HEK293 (cell line): ENCODE data around the gene C1RL.

Experiments used
- CTCF ChIA-PET: fragments of 350-600 bp; formaldehyde crosslinking; extraction: SDS; loops from one replicate; lab custom pipeline; 2021; ENCODE audit warnings: antibody characterized with exemption; lab: Yijun Ruan, JAX
- POLR2A ChIA-PET: fragments of 300-600 bp; formaldehyde crosslinking; extraction: SDS; loops from one replicate; lab custom pipeline; 2020; ENCODE audit warnings: antibody characterized with exemption, inconsistent platforms; lab: Yijun Ruan, JAX
- H3K27ac ChIP-seq: fragments of 200-500 bp; sonication (Bioruptor generic); 2 replicates; pipeline ENCODE4 v1.5.1; 2014; ENCODE audit warnings: low read depth, low read length, control low read depth, inconsistent platforms; ENCODE audit errors: extremely low read depth
- H3K36me3 ChIP-seq, 2 experiments: fragments of 200-500 bp in 1 of 2; sonication (Bioruptor generic) in 1 of 2; 1 replicate in 1 of 2; 2 replicates in 1 of 2; pipeline ENCODE4 v1.5.1; 2014 to 2017; ENCODE audit warnings: inconsistent platforms in 2 of 2, low read length in 2 of 2; ENCODE audit not compliant: control insufficient read depth in 2 of 2, insufficient read depth in 1 of 2
- H3K4me1 ChIP-seq: fragments of 200-500 bp; sonication (Bioruptor generic); 2 replicates; pipeline ENCODE4 v1.5.1; 2014; ENCODE audit warnings: mild to moderate bottlenecking, low read length, inconsistent platforms; ENCODE audit not compliant: control insufficient read depth, insufficient read depth
- H3K4me3 ChIP-seq: 2 replicates; pipeline ENCODE4 v1.5.1; 2011; ENCODE audit warnings: low read depth, mild to moderate bottlenecking, control low read depth, low read length, moderate library complexity
- H3K9me3 ChIP-seq: fragments of 200-500 bp; sonication (Bioruptor generic); 2 replicates; pipeline ENCODE4 v1.5.1; 2014; ENCODE audit warnings: low read depth, low read length, inconsistent platforms; ENCODE audit not compliant: control insufficient read depth, insufficient read depth
- BCL11A ChIP-seq: fragments of 450-650 bp; formaldehyde crosslinking; IDR thresholded peaks from 2 replicates; pipeline ENCODE4 v1.5.1; 2016; ENCODE audit warnings: low read depth, missing biosample characterization, missing genetic modification characterization
- GLI4 ChIP-seq: fragments of 450-650 bp; formaldehyde crosslinking; IDR thresholded peaks from 2 replicates; pipeline ENCODE4 v1.5.1; 2016; ENCODE audit warnings: missing biosample characterization, missing genetic modification characterization
- OSR2 ChIP-seq: fragments of 450-650 bp; formaldehyde crosslinking; IDR thresholded peaks from 2 replicates; pipeline ENCODE4 v1.5.1; 2016; ENCODE audit warnings: missing biosample characterization, missing genetic modification characterization
- SCRT1 ChIP-seq: fragments of 450-650 bp; formaldehyde crosslinking; IDR thresholded peaks from 2 replicates; pipeline ENCODE4 v1.5.1; 2016; ENCODE audit warnings: missing biosample characterization, missing genetic modification characterization, borderline replicate concordance
- ZEB2 ChIP-seq: fragments of 450-650 bp; formaldehyde crosslinking; IDR thresholded peaks from 2 replicates; pipeline ENCODE4 v1.5.1; 2016; ENCODE audit warnings: missing biosample characterization, missing genetic modification characterization
- ZFP41 ChIP-seq: fragments of 450-650 bp; formaldehyde crosslinking; IDR thresholded peaks from 2 replicates; pipeline ENCODE4 v1.5.1; 2016; ENCODE audit warnings: missing biosample characterization, missing genetic modification characterization, borderline replicate concordance
- ZNF16 ChIP-seq: fragments of 450-650 bp; formaldehyde crosslinking; IDR thresholded peaks from 2 replicates; pipeline ENCODE4 v1.5.1; 2016; ENCODE audit warnings: low read depth, missing biosample characterization, missing genetic modification characterization
- ZNF175 ChIP-seq: fragments of 450-650 bp; formaldehyde crosslinking; IDR thresholded peaks from 2 replicates; pipeline ENCODE4 v1.5.1; 2016; ENCODE audit warnings: missing biosample characterization, missing genetic modification characterization
- ZNF2 ChIP-seq: fragments of 450-650 bp; formaldehyde crosslinking; IDR thresholded peaks from 2 replicates; pipeline ENCODE4 v1.5.1; 2016; ENCODE audit warnings: missing biosample characterization, missing genetic modification characterization
- ZNF214 ChIP-seq: fragments of 450-650 bp; formaldehyde crosslinking; IDR thresholded peaks from 2 replicates; pipeline ENCODE4 v1.5.1; 2017; ENCODE audit warnings: missing biosample characterization, mild to moderate bottlenecking, missing genetic modification characterization, borderline replicate concordance
- ZNF544 ChIP-seq: fragments of 450-650 bp; formaldehyde crosslinking; IDR thresholded peaks from 2 replicates; pipeline ENCODE4 v1.5.0; 2017; ENCODE audit warnings: missing biosample characterization, missing genetic modification characterization
- ZNF624 ChIP-seq: fragments of 450-650 bp; formaldehyde crosslinking; IDR thresholded peaks from 2 replicates; pipeline ENCODE4 v1.5.1; 2017; ENCODE audit warnings: missing biosample characterization, missing genetic modification characterization
- ZNF626 ChIP-seq: fragments of 450-650 bp; sonication (Bioruptor Pico); formaldehyde crosslinking; IDR thresholded peaks from 2 replicates; pipeline ENCODE4 v1.5.1; 2018; ENCODE audit warnings: missing biosample characterization, missing genetic modification characterization, inconsistent platforms
- ZNF658 ChIP-seq: fragments of 450-650 bp; formaldehyde crosslinking; IDR thresholded peaks from 2 replicates; pipeline ENCODE4; 2016; ENCODE audit warnings: missing biosample characterization, missing genetic modification characterization
- ZNF677 ChIP-seq: fragments of 450-650 bp; IDR thresholded peaks from 2 replicates; pipeline ENCODE4 v1.5.0; 2018; ENCODE audit warnings: missing biosample characterization, mild to moderate bottlenecking, missing genetic modification characterization, moderate library complexity
- ZNF747 ChIP-seq: fragments of 450-650 bp; formaldehyde crosslinking; IDR thresholded peaks from 2 replicates; pipeline ENCODE4 v1.5.1; 2016; ENCODE audit warnings: missing biosample characterization, missing genetic modification characterization
- ZNF768 ChIP-seq: fragments of 450-650 bp; formaldehyde crosslinking; IDR thresholded peaks from 2 replicates; pipeline ENCODE4 v1.5.1; 2018; ENCODE audit warnings: missing biosample characterization, mild to moderate bottlenecking, missing genetic modification characterization
- ZNF785 ChIP-seq: fragments of 450-650 bp; formaldehyde crosslinking; IDR thresholded peaks from 2 replicates; pipeline ENCODE4 v1.5.1; 2016; ENCODE audit warnings: missing biosample characterization, missing genetic modification characterization
- ZNF837 ChIP-seq: fragments of 450-650 bp; formaldehyde crosslinking; IDR thresholded peaks from 2 replicates; pipeline ENCODE4 v1.5.1; 2016; ENCODE audit warnings: missing biosample characterization, missing genetic modification characterization
- TF ChIP-seq, protein P1 (sequence below): fragments of 450-650 bp; IDR thresholded peaks from 2 replicates; pipeline ENCODE4 v1.5.1; 2018; ENCODE audit warnings: missing biosample characterization, mild to moderate bottlenecking, missing genetic modification characterization
- TF ChIP-seq, protein P2 (sequence below): fragments of 450-650 bp; formaldehyde crosslinking; conservative IDR thresholded peaks from 2 replicates; pipeline ENCODE4 v1.5.1; 2016; ENCODE audit warnings: low read depth, missing biosample characterization, missing genetic modification characterization
- TF ChIP-seq, protein P3 (sequence below): fragments of 450-650 bp; formaldehyde crosslinking; IDR thresholded peaks from 2 replicates; pipeline ENCODE4 v1.5.1; 2016; ENCODE audit warnings: missing biosample characterization, missing genetic modification characterization

Gene C1RL

GRCh38 chr12:7154901-7155470 is 46.0 kb upstream of the C1RL start:
- no peak overlapping the region for H3K4me3 ChIP-seq
- no peaks in the 10 kb centered on the region for H3K9me3 ChIP-seq
- peaks cover 3 to 63% of the 10 kb centered on the region in 2 experiments for H3K36me3 ChIP-seq
- no peak overlapping the region for H3K27ac ChIP-seq
- ChIA-PET CTCF (interaction anchor here (0.6 to 4.0 kb wide), 6 partner anchors 8 to 190 kb away, joined by 3 to 35 read pairs (median 5); no protein-coding TSS in a partner anchor), POLR2A (no interaction called here)
- H3K4me1 ChIP-seq: no peaks in the 10 kb centered on the region; the same call in 1 of the 2 replicates
- TF ChIP-seq ZNF175 (tag by site-specific recombination): no peak
- TF ChIP-seq ZNF747 (tag by site-specific recombination): no peak
- no peak for TF ChIP-seq ZNF768 (tag by site-specific recombination)
- TF ChIP-seq GLI4 (tag by site-specific recombination): no peak
- TF ChIP-seq, protein P1, sequence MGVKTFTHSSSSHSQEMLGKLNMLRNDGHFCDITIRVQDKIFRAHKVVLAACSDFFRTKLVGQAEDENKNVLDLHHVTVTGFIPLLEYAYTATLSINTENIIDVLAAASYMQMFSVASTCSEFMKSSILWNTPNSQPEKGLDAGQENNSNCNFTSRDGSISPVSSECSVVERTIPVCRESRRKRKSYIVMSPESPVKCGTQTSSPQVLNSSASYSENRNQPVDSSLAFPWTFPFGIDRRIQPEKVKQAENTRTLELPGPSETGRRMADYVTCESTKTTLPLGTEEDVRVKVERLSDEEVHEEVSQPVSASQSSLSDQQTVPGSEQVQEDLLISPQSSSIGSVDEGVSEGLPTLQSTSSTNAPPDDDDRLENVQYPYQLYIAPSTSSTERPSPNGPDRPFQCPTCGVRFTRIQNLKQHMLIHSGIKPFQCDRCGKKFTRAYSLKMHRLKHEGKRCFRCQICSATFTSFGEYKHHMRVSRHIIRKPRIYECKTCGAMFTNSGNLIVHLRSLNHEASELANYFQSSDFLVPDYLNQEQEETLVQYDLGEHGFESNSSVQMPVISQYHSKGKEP (tag by site-specific recombination): no peak
- TF ChIP-seq, protein P2, sequence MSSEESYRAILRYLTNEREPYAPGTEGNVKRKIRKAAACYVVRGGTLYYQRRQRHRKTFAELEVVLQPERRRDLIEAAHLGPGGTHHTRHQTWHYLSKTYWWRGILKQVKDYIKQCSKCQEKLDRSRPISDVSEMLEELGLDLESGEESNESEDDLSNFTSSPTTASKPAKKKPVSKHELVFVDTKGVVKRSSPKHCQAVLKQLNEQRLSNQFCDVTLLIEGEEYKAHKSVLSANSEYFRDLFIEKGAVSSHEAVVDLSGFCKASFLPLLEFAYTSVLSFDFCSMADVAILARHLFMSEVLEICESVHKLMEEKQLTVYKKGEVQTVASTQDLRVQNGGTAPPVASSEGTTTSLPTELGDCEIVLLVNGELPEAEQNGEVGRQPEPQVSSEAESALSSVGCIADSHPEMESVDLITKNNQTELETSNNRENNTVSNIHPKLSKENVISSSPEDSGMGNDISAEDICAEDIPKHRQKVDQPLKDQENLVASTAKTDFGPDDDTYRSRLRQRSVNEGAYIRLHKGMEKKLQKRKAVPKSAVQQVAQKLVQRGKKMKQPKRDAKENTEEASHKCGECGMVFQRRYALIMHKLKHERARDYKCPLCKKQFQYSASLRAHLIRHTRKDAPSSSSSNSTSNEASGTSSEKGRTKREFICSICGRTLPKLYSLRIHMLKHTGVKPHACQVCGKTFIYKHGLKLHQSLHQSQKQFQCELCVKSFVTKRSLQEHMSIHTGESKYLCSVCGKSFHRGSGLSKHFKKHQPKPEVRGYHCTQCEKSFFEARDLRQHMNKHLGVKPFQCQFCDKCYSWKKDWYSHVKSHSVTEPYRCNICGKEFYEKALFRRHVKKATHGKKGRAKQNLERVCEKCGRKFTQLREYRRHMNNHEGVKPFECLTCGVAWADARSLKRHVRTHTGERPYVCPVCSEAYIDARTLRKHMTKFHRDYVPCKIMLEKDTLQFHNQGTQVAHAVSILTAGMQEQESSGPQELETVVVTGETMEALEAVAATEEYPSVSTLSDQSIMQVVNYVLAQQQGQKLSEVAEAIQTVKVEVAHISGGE: no peak
- no peak for TF ChIP-seq ZNF16 (tag by site-specific recombination)
- TF ChIP-seq ZNF658 (tag by site-specific recombination): no peak
- TF ChIP-seq BCL11A (tag by site-specific recombination): no peak
- no peak for TF ChIP-seq ZNF677 (tag by site-specific recombination)
- no peak for TF ChIP-seq ZNF626
- TF ChIP-seq ZNF624 (tag by site-specific recombination): no peak
- TF ChIP-seq ZNF2: no peak
- no peak for TF ChIP-seq SCRT1 (tag by site-specific recombination)
- TF ChIP-seq, protein P3, sequence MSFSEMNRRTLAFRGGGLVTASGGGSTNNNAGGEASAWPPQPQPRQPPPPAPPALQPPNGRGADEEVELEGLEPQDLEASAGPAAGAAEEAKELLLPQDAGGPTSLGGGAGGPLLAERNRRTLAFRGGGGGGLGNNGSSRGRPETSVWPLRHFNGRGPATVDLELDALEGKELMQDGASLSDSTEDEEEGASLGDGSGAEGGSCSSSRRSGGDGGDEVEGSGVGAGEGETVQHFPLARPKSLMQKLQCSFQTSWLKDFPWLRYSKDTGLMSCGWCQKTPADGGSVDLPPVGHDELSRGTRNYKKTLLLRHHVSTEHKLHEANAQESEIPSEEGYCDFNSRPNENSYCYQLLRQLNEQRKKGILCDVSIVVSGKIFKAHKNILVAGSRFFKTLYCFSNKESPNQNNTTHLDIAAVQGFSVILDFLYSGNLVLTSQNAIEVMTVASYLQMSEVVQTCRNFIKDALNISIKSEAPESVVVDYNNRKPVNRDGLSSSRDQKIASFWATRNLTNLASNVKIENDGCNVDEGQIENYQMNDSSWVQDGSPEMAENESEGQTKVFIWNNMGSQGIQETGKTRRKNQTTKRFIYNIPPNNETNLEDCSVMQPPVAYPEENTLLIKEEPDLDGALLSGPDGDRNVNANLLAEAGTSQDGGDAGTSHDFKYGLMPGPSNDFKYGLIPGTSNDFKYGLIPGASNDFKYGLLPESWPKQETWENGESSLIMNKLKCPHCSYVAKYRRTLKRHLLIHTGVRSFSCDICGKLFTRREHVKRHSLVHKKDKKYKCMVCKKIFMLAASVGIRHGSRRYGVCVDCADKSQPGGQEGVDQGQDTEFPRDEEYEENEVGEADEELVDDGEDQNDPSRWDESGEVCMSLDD: no peak

DNA sequence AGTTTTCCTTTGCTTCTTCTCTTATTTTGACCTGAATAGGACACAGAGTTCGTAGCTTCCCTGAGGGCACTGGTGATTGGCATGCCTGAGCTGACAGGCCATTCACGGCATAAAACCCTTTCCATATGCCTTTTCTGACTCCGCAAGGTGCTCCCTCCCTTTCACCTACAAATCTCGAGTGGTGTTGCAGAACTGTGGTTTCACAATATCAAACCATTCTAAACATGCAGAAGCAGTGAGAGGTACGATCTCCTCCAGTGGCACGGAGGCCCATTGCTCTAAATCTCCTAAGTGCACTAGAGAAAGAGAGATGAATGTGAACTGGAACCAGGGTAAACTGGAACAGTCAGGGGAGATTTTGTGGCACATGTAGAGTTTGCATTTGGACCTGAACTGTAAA is 45.0 kb upstream of the C1RL start:
- POLR2A ChIA-PET: no interaction called here
- Histone ChIP-seq H3K9me3 (no peaks in the 10 kb centered on the region), H3K27ac (no peak overlapping the region), H3K4me3 (no peak overlapping the region), H3K36me3 (peaks cover 3 to 73% of the 10 kb centered on the region in 2 experiments), H3K4me1 (no peaks in the 10 kb centered on the region; the same call in 1 of the 2 replicates)
- CTCF ChIA-PET: interaction anchor here (0.6 to 4.0 kb wide), 9 partner anchors 9 to 218 kb away, joined by 3 to 35 read pairs (median 5); no protein-coding TSS in a partner anchor
- TF ChIP-seq ZNF785 (tag by site-specific recombination): no peak
- TF ChIP-seq ZNF544 (tag by site-specific recombination): no peak
- TF ChIP-seq ZNF837 (tag by site-specific recombination): no peak
- no peak for TF ChIP-seq OSR2 (tag by site-specific recombination)
- no peak for TF ChIP-seq ZEB2 (tag by site-specific recombination)
- no peak for TF ChIP-seq ZNF214 (tag by site-specific recombination)
- no peak for TF ChIP-seq ZFP41 (tag by site-specific recombination)
